Fibroblast of skin of back (primary cell): ENCODE data around the gene SLA2.

ENCODE experiments used
- DNase-seq: peaks from one replicate; pipeline ENCODE4 v3.0.0-alpha.2; 2013

Gene SLA2

GRCh38 chr20:36607586-36608387, 38.2 kb downstream of the SLA2 start:
- DNase-seq = no peak

GRCh38 chr20:36606158-36607066, 39.6 kb downstream of the SLA2 start:
- peak; percentile 24 for DNase-seq

GRCh38 chr20:36605399-36606157, 40.4 kb downstream of the SLA2 start, which contains the start of gene RAB5IF:
RAB5IF (plus strand) TSS chr20:36605779; CDS start chr20:36605952, 173 bp downstream.
- peak; percentile 97 for DNase-seq

GRCh38 chr20:36604952-36605398, 41.0 kb downstream of the SLA2 start:
- DNase-seq = no peak

GRCh38 chr20:36601540-36601939, 44.5 kb downstream of the SLA2 start:
- no peak for DNase-seq

GRCh38 chr20:36599912-36600345, 46.1 kb downstream of the SLA2 start:
- no peak for DNase-seq

GRCh38 chr20:36593347-36593929, 52.6 kb downstream of the SLA2 start:
- no peak for DNase-seq

- DNase-seq = peak; percentile 56
Observed at GRCh38 chr20:36591854-36592641, 53.9 kb downstream of the SLA2 start.

- no peak for DNase-seq
Observed at GRCh38 chr20:36591281-36591680, 54.7 kb downstream of the SLA2 start.

GRCh38 chr20:36587388-36588070, 58.5 kb downstream of the SLA2 start:
- no peak for DNase-seq

GRCh38 chr20:36585410-36586125, 60.4 kb downstream of the SLA2 start:
- DNase-seq = peak; percentile 80

GRCh38 chr20:36584018-36584481, 61.9 kb downstream of the SLA2 start:
- DNase-seq = no peak

GRCh38 chr20:36582821-36583220, 63.2 kb downstream of the SLA2 start:
- no peak for DNase-seq

GRCh38 chr20:36582322-36582721, 63.7 kb downstream of the SLA2 start:
- DNase-seq = no peak

- no peak for DNase-seq
Observed at GRCh38 chr20:36579996-36580545, 65.9 kb downstream of the SLA2 start.

GRCh38 chr20:36578356-36579041, 67.5 kb downstream of the SLA2 start:
- no peak for DNase-seq

GRCh38 chr20:36576081-36576445, 69.9 kb downstream of the SLA2 start:
- DNase-seq = no peak

- DNase-seq = peak; percentile 48
Observed at GRCh38 chr20:36574366-36575135, 71.4 kb downstream of the SLA2 start.
